GM19043 (cell line): ENCODE data around the gene LIMS2.

ENCODE experiments used
- ATAC-seq: cut with Tn5 transposase; IDR thresholded peaks from one replicate; pipeline ENCODE4 v1.9.1; 2021; ENCODE audit warnings: low read depth; ENCODE audit not compliant: unreplicated experiment

The LIMS2 gene

DNA sequence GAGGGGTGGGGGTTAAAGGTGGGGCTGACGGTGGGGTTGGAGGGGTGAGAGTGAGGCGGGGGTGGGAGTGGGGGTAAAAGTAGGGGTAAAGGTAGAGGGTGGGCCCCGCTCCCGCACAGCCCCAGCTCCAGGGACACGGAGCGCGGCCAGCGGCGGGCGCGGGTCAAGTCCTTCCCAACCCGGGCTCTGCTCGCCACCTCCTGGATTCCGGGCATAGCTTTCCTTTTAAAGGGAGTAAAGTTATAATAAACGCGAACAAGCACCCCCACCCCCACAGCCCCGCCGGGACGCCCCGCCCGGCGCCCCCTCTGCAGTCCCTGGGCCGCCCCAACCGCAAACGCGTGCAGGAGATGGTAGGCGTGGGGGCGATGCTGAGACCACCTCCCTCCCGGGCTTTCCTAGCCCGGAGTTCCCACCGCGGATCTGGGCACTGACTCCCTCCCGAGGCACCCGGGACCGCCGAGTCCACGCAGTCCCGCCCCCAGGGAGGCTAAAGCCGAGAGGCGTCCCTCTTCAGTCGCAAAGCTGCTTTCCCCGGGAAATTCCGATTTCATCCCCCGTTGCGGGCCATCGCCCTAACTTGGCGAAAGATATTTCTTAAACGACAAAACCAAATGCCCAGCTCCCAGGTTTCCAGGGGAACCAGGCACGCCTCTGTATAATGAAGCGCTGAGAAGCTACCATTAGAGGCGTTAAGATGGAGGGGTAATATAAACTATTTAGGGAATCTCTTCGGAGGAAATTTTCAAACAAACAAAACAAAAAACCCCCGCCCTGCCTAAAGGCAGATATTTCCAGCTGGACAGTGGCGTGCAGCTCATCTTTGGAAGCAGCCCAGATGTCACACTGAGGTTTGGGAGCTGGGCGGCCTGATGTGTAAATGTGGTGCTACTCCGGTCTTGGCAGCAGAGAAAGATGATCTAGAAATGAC lies at the start of gene LIMS2:
Gene LIMS2, minus strand, starts transcription at position 200 of the 931 bp plus-strand sequence. CDS start 506 bp downstream, outside the sequence.
- no peak for ATAC-seq

GRCh38 chr2:127722807-127723206 lies 47.5 kb upstream of the LIMS2 start:
- no peak for ATAC-seq

DNA sequence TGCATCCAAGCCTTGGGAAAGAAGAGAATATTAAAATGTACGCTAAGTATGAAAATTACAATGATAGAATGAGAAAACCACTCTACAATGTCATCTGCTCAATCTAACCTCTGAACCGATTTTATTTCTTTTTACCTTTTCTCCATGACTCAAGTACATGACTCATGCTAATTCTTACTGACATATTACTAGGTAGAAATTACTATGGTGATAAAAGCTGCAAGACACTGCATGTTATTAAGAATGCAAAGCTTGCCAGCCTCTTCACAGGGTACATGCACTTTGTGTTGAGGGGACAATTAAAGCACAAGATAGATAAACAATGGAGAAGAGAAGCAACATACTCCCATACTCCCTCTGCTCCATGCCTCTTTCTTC lies 46.6 kb upstream of the LIMS2 start:
- no peak for ATAC-seq

GRCh38 chr2:127721311-127721977 lies 46.1 kb upstream of the LIMS2 start:
- no peak for ATAC-seq

DNA sequence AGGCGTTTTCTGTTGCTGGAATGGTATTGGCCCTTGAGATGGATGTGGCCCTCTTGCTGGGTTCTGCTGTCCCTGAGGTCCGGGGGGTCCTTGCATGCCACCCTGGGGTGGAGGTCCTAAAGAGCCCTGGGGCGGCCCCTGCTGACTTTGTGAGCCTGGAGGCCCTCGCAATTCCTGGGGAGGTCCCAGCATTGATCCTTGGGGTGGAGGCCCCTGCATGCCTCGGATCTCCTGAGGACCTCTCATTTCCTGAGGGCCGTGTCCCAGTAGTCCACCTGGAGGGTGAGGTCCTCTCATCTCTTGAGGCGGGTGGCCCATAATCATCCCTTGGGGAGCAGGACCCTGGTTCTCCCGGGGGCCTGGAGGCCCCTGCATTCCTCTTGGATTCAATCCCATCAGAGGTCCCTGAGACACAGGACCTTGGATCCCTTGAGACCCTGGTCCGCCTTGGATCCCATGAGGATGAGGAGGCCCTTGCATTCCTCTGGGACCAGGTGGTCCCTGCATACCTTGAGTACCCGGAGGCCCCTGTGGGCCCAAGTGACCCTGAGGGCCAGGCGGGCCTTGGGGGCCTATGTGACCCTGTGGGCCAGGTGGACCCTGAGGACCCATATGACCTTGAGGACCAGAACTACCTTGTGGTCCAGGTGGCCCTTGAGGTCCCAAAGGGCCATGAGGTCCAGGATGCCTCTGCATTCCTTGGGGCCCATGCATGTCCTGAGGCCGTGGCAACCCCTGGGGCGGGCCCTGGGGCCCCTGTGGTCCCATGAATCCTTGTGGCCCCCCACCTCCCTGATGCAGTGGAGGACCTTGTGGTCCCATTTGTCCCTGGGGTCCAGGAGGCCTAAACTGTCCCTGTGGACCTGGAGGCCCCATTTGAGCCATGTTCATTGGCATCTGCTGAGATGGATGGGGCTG lies 44.2 kb upstream of the LIMS2 start:
- no peak for ATAC-seq

GRCh38 chr2:127718271-127718670 lies 42.9 kb upstream of the LIMS2 start:
- no peak for ATAC-seq

GRCh38 chr2:127715778-127716449 lies 40.6 kb upstream of the LIMS2 start:
- ATAC-seq, result no peak

- ATAC-seq, result no peak
Observed at GRCh38 chr2:127713562-127713961, 38.2 kb upstream of the LIMS2 start.

GRCh38 chr2:127712999-127713398 lies 37.7 kb upstream of the LIMS2 start:
- no peak for ATAC-seq

DNA sequence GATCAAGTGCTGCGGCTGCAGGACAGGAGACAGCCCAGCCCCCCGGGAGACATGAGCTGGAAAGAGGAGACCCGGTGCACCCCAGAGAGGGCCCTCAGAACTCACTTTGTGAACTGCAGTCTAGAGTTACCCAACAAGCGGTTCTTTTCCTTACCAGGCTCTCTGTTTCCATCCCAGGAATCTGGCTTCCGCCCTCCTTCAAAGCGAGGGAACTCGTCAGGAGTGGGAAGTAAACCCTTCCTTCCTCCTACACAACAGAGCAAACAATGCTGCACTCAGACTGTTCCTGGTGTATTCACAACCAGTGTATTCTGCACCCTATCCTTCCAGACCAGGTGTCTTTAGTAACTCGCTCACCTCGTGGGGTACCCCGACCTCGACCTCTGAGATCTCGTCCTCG lies 34.0 kb upstream of the LIMS2 start:
- ATAC-seq, result no peak

DNA sequence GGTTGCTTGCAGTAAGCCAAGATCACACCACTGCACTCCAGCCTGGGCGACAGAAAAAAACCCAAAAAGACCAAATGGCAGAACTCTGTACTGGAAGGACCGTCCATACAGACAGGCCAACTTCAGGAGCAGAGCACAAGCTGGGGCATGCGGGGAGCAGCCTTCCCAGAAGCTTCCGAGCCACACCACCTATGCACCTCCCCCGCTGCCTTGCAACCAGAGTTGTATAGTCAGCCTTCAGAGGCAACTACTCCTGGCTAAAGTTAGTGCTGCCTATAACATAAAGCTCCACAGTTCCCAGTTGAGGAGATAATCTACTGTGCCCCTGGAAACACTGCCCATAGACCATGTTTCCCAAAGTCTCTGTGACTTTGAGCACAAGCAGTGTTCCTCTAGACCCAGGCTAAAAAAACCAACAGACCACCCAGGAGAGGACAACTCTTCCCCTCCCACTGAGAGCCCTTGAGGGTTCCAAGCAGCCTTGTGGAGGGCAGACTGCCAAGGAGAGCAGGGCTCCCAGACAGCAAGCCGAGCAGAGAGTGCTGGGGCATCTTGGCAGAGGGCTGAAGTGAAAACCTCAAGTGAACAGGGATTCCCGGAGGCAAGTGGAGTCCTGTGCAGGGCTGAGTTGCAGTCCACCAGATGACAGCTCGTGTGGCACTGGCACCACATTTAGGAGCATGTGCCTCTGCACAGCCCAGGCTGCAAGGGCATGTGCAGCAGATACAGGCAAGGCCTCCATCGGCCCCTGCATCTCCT lies 32.7 kb upstream of the LIMS2 start:
- ATAC-seq, result no peak

DNA sequence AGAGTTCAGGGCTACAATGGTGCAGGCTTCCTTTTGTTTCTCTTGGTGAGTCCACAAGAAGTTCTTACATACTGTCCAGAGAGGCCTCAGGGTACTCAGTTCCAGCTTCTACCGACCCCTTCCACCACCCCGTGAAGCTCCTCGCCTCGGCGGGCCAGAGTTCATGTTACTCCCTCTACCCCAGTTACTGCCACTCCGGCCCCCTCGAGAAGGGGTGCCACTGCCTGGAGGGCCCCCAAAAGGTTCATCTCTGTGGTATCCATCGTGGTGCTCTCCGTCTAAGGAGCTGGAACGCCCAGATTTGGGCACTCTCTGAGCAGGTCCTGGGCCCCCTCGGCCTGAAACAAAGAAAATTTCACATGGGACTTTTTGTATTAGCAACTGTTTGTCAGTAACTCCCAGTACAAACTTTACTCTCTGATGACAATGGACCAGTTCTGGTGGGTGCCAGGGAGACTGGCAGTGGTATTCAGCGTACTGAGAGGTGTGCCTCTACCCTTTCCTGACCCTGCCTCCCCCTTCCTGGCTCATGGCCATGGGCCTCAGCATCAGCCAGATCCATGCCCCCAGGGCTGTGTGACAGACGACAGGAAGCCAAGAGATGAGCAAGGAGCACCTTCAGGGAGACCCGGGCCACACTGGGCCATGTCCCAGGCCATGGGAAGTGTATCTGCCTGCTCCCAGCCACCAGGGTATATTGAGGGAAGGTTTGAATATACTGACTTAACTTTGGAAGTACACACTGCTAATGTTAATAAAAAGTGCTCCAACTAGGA lies 31.1 kb upstream of the LIMS2 start:
- no peak for ATAC-seq

DNA sequence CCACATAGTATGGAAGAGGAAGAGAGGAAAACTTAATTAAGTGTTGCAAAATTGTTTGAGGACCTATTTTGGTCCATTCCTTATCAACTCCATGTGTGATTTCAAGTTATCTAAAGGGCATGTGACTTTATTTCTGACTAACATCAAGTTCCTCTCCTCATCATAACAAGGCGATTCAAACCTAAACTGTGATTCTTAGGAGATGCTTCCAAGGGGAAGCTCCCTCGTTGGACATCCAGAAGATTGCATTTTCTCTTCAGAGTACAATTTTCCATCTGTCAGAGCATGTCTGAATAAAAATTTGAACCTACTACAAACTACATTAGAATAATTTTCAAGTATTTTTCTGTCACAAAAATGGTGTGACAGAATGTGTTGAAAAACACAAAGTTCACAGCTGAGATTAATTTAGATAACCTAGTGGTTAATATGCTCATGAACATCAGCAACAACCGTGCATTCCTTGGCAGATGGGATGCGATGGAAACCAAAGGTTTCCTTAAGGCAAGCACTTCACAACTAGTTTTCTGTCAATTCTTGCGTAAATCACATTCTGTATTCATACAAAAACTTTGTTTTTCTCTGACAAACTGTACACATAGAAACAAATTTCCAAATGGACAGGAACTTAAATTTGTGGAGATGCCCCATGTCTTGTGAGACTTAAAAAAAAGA lies 30.2 kb upstream of the LIMS2 start:
- ATAC-seq, result no peak

- no peak for ATAC-seq
Observed at GRCh38 chr2:127704641-127705390, 29.5 kb upstream of the LIMS2 start.

GRCh38 chr2:127703282-127703681 lies 28.0 kb upstream of the LIMS2 start:
- ATAC-seq, result no peak

DNA sequence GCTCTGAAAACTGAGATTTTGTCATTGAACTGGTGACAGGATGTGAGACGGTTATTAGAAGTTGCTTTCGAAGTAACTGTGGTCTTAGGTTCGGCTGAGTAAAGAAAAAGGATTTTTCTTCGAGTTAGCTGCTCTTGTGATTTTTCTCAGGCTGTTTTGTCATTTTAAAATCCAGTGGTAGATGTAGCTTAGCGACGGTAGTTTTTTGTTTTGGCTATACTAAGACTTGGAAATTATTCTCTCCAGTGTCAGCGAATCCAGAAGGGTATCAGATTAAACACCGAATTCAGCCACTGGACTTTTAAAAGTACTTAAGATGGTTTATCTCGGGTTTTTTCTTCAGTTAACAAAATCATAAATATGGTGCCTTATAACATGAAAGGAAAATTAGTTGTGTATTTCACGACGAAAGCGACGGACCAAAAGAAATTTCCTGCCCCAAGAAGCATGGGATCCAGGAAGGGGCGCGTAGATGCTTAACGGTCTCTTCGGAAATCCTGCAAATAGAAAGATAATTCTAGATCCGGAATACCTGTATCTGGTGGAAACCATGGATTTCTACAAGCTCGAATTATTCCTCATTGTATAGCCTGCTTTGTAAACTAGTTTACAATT lies 27.2 kb upstream of the LIMS2 start:
- no peak for ATAC-seq
